HG02884 (cell line): ENCODE data around the gene CYP4F22.
"Not testable (repeated sequence)": the region's sequence is repeated elsewhere in the genome, so short reads cannot be mapped to it uniquely, and the experiment has no call there.

Experiments
- ATAC-seq: cut with Tn5 transposase; IDR thresholded peaks from one replicate; pipeline ENCODE4 v1.9.1; 2021; ENCODE audit warnings: mild to moderate bottlenecking, moderate library complexity; ENCODE audit not compliant: unreplicated experiment

The CYP4F22 gene

GRCh38 chr19:15508035-15508710 is at the start of gene CYP4F22:
Gene CYP4F22 (plus strand): TSS chr19:15508525. CDS start chr19:15525337, 16,812 bp downstream.
- ATAC-seq = no peak

- no peak for ATAC-seq
Observed at GRCh38 chr19:15461694-15462093, 46.6 kb upstream of the CYP4F22 start.

- ATAC-seq = no peak
Observed at GRCh38 chr19:15463861-15464371, 44.4 kb upstream of the CYP4F22 start.

GRCh38 chr19:15464394-15465385 is 43.6 kb upstream of the CYP4F22 start, which contains the start of gene RASAL3:
Gene RASAL3 (minus strand): TSS chr19:15464544. CDS start chr19:15464358, 186 bp downstream.
- ATAC-seq = no peak

GRCh38 chr19:15466851-15467733 is 41.2 kb upstream of the CYP4F22 start:
- peak; percentile 44 for ATAC-seq

GRCh38 chr19:15467734-15468214 is 40.6 kb upstream of the CYP4F22 start:
- no peak for ATAC-seq

GRCh38 chr19:15468675-15469512 is 39.4 kb upstream of the CYP4F22 start:
- ATAC-seq = no peak

GRCh38 chr19:15469513-15470297 is 38.6 kb upstream of the CYP4F22 start:
- ATAC-seq = no peak

- no peak for ATAC-seq
Observed at GRCh38 chr19:15471639-15472101, 36.7 kb upstream of the CYP4F22 start.

GRCh38 chr19:15473821-15474220 is 34.5 kb upstream of the CYP4F22 start:
- not testable (repeated sequence) for ATAC-seq

- ATAC-seq = no peak
Observed at GRCh38 chr19:15475169-15475568, 33.2 kb upstream of the CYP4F22 start.

GRCh38 chr19:15475611-15476010 is 32.7 kb upstream of the CYP4F22 start:
- no peak for ATAC-seq

GRCh38 chr19:15476325-15476724 is 32.0 kb upstream of the CYP4F22 start:
- no peak for ATAC-seq

GRCh38 chr19:15479391-15480345 is 28.7 kb upstream of the CYP4F22 start, which contains the start of gene PGLYRP2:
Gene PGLYRP2 (minus strand): TSS chr19:15479501. CDS start chr19:15479371, 130 bp downstream.
- ATAC-seq = no peak

GRCh38 chr19:15480996-15481395 is 27.3 kb upstream of the CYP4F22 start:
- ATAC-seq = not testable (repeated sequence)

GRCh38 chr19:15485768-15486167 is 22.6 kb upstream of the CYP4F22 start:
- ATAC-seq = not testable (repeated sequence)

GRCh38 chr19:15487038-15487437 is 21.3 kb upstream of the CYP4F22 start:
- ATAC-seq = no peak
